Endothelial cell of umbilical vein (primary cell): ENCODE data around the gene ANKRD31. TPM values are rescaled to one million over a fixed set of nuclear protein-coding genes. Genes with fewer than 3 reads are reported as not detected.

ENCODE experiments used
- BruUV-seq: library from RNA; stranded (reverse); fragments of 400-500 nt; replicated peaks from 2 replicates; lab custom pipeline; 2021; lab: Mats Ljungman, UMichigan
- CTCF ChIA-PET: fragments of 300-600, 350-600 bp; sonication (Branson Sonifier 250); formaldehyde crosslinking; loops from one replicate; lab custom pipeline; 2021; ENCODE audit warnings: antibody characterized with exemption, inconsistent platforms; lab: Charles Lee
- POLR2A ChIA-PET: fragments of 300-600, 350-600 bp; sonication (Branson Sonifier 250); formaldehyde crosslinking; loops from one replicate; lab custom pipeline; 2021; ENCODE audit warnings: antibody characterized with exemption, inconsistent platforms; lab: Charles Lee
- DNase-seq: peaks from one replicate; pipeline ENCODE4 v3.0.0-alpha.2; 2011; ENCODE audit warnings: low read depth, low spot score
- FAIRE-seq: peaks from 2 replicates; lab custom pipeline; 2011; peaks lifted over from hg19 to GRCh38; lab: Jason Lieb, UNC
- H2AFZ ChIP-seq: 2 replicates; pipeline ENCODE4 v1.6.0; 2012; ENCODE audit warnings: low read depth, low read length, control low read depth, inconsistent platforms
- H3K27ac ChIP-seq: 2 replicates; pipeline ENCODE4 v1.5.1; 2011; ENCODE audit warnings: low read depth, mild to moderate bottlenecking, control low read depth, low read length, moderate library complexity; ENCODE audit not compliant: insufficient read depth
- H3K27me3 ChIP-seq, 2 experiments: 2 replicates each; pipeline versions ENCODE4 v1.6.0 to v1.6.1; 2011; ENCODE audit warnings: low read length in 2 of 2, mixed read lengths in 1 of 2; ENCODE audit not compliant: control insufficient read depth in 2 of 2, insufficient read depth in 2 of 2
- H3K36me3 ChIP-seq, 2 experiments: 2 replicates in 1 of 2; 3 replicates in 1 of 2; pipeline ENCODE4 v1.5.1; 2011; ENCODE audit warnings: low read length in 2 of 2, mild to moderate bottlenecking in 1 of 2, moderate library complexity in 1 of 2; ENCODE audit not compliant: control insufficient read depth in 2 of 2, insufficient read depth in 2 of 2; ENCODE audit errors: extremely low read depth in 1 of 2
- H3K4me1 ChIP-seq: 3 replicates; pipeline ENCODE4 v1.5.1; 2011; ENCODE audit warnings: mild to moderate bottlenecking, low read length; ENCODE audit not compliant: control insufficient read depth, insufficient read depth; ENCODE audit errors: extremely low read depth
- H3K4me2 ChIP-seq: 2 replicates; pipeline ENCODE4 v1.6.1; 2011; ENCODE audit warnings: low read length, control low read depth, mixed read lengths; ENCODE audit not compliant: insufficient read depth
- H3K4me3 ChIP-seq, 3 experiments: fragments of 200-600 bp in 1 of 3; sonication (generic), shearing (Covaris generic) in 1 of 3; replicated peaks in 1 of 3; 2 replicates each; pipeline ENCODE4 v1.5.1; 2011 to 2016; ENCODE audit warnings: control low read depth in 3 of 3, low read length in 3 of 3, mild to moderate bottlenecking in 2 of 3, inconsistent platforms in 1 of 3, low read depth in 1 of 3, moderate library complexity in 1 of 3; ENCODE audit not compliant: insufficient read depth in 1 of 3
- H3K79me2 ChIP-seq: 2 replicates; pipeline ENCODE4 v1.6.0; 2012; ENCODE audit warnings: low read length, inconsistent platforms; ENCODE audit not compliant: control insufficient read depth, insufficient read depth
- H3K9ac ChIP-seq: replicated peaks from 2 replicates; pipeline ENCODE3; 2011; ENCODE audit warnings: low read length, control low read depth; ENCODE audit not compliant: insufficient read depth; ENCODE audit errors: extremely low read depth
- H3K9me1 ChIP-seq: replicated peaks from 3 replicates; pipeline ENCODE4 v1.6.0; 2011; ENCODE audit warnings: mild to moderate bottlenecking, low read length; ENCODE audit not compliant: control insufficient read depth, insufficient read depth; ENCODE audit errors: extremely low read depth
- H3K9me3 ChIP-seq: replicated peaks from 2 replicates; pipeline ENCODE4 v1.5.1; 2012; ENCODE audit warnings: low read length, inconsistent platforms; ENCODE audit not compliant: control insufficient read depth, insufficient read depth
- H4K20me1 ChIP-seq: replicated peaks from 2 replicates; pipeline ENCODE3; 2011; ENCODE audit warnings: mild to moderate bottlenecking, low read length; ENCODE audit not compliant: control insufficient read depth, insufficient read depth; ENCODE audit errors: extremely low read depth
- CTCF ChIP-seq, 2 donors: IDR thresholded peaks; 1 replicate in 1 of 2; 2 replicates in 1 of 2; pipeline ENCODE4 v1.5.1; 2011; ENCODE audit warnings: low read length in 2 of 2, mild to moderate bottlenecking in 2 of 2, moderate library complexity in 2 of 2, control low read depth in 1 of 2, inconsistent platforms in 1 of 2, low read depth in 1 of 2; ENCODE audit not compliant: insufficient read depth in 1 of 2; ENCODE audit errors: extremely low read depth in 1 of 2
- EZH2 ChIP-seq: IDR thresholded peaks from 2 replicates; pipeline ENCODE4 v1.6.1; 2012; ENCODE audit warnings: borderline replicate concordance, low read depth, mild to moderate bottlenecking, moderate library complexity, low read length, inconsistent platforms; ENCODE audit not compliant: severe bottlenecking
- FOS ChIP-seq: IDR thresholded peaks from 2 replicates; pipeline ENCODE4 v1.6.1; 2011; ENCODE audit warnings: mild to moderate bottlenecking, low read length, moderate library complexity, borderline replicate concordance; ENCODE audit not compliant: insufficient read depth
- GATA2 ChIP-seq: IDR thresholded peaks from 2 replicates; pipeline ENCODE4 v1.7.0; 2011; ENCODE audit warnings: low read depth, mild to moderate bottlenecking, moderate library complexity, mixed read lengths, low read length; ENCODE audit not compliant: insufficient read length, insufficient read depth
- JUN ChIP-seq: IDR thresholded peaks from 2 replicates; pipeline ENCODE4 v1.6.1; 2011; ENCODE audit warnings: borderline replicate concordance, low read depth; ENCODE audit not compliant: insufficient read length, insufficient read depth
- MAX ChIP-seq: IDR thresholded peaks from 2 replicates; pipeline ENCODE4 v1.6.1; 2011; ENCODE audit not compliant: insufficient read depth, insufficient read length
- MYC ChIP-seq: IDR thresholded peaks from one replicate; pipeline ENCODE4 v1.6.1; 2011; ENCODE audit warnings: mild to moderate bottlenecking, low read depth, low read length
- POLR2A ChIP-seq: IDR thresholded peaks from 2 replicates; pipeline ENCODE4 v1.6.1; 2012; ENCODE audit warnings: low read depth, mild to moderate bottlenecking, control low read depth, low read length
- POLR2AphosphoS5 ChIP-seq: IDR thresholded peaks from 2 replicates; pipeline ENCODE4 v1.6.1; 2012; ENCODE audit warnings: low read depth, mild to moderate bottlenecking, control low read depth, low read length, moderate library complexity; ENCODE audit not compliant: insufficient read depth
- dilution Hi-C: fragments of 300-500 bp; cut with MboI; formaldehyde crosslinking; loops from one replicate; pipeline ENCODE4 v1.15.0; 2019; ENCODE audit warnings: low sequenced_read_pairs; ENCODE audit not compliant: extremely low pct_ligation_motif_present
- intact Hi-C: fragments of 100-400 bp; cut with micrococcal nuclease; formaldehyde crosslinking; loops from one replicate; pipeline ENCODE4 v1.10.0; 2022
- polyA plus RNA-seq, 4 experiments: library from polyadenylated mRNA; depleted of rRNA in 3 of 4; stranded (reverse) in 3 of 4; unstranded in 1 of 4; fragments of >200 nt; gene quantifications; 2 replicates each; pipeline versions ENCODE4 v1.2.1 to v1.2.3, GENCODE V29; 2011 to 2012; ENCODE audit warnings: missing spikeins in 1 of 4
- total RNA-seq: library from RNA; stranded (reverse); gene quantifications from 2 replicates; pipeline ENCODE4 v1.2.3, GENCODE V29; 2021

Gene ANKRD31
- total and polyA plus RNA-seq, 2 donors (not counting 3 experiments of a cell fraction or from before 2014, with no cell fraction given): not detected

DNA sequence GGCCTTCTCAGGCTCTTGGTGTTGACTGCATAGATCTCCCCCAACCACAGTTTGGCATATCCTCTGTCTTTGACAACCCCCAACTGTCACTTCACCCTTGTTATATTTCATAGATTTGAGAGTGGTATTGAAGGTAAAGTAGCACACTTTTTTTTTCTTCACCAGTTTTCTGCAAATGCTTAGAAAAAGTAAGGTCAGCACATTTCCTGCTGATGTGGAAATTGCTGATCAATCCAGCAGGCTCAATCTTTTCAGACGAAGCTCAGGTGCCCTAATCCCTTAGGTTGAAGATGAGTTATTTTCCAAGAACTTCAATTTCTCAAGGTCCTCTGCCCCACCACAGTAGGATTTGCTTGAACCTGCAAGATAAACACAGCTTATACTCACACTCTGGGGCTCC is 38.5 kb upstream of the ANKRD31 start:
- no peaks in the 10 kb centered on the region for H3K9me3 ChIP-seq
- H3K27me3 ChIP-seq: peaks cover 0 to 2% of the 10 kb centered on the region in 2 experiments
- no peak for DNase-seq
- no peaks in the 10 kb centered on the region for H3K36me3 ChIP-seq
- H3K4me2 ChIP-seq: no peak overlapping the region
- H3K79me2 ChIP-seq: no peaks in the 10 kb centered on the region
- H4K20me1 ChIP-seq: no peaks in the 10 kb centered on the region
- TF ChIP-seq GATA2 (no peak), POLR2A (no peak), CTCF (IDR thresholded peaks at IDR 0.05; ENCODE audit: extremely low read depth in 1 of 2, insufficient read depth in 1 of 2, low read depth in 1 of 2, low read length in 2 of 2) (no peak), JUN (no peak), EZH2 (no peak), FOS (no peak)
- no TSS peak for BruUV-seq
- intact Hi-C loops: no loop called here
- POLR2A ChIA-PET: no interaction called here
- no peaks in the 10 kb centered on the region for H3K4me1 ChIP-seq
- H3K4me3 ChIP-seq: no peak overlapping the region
- no peaks in the 10 kb centered on the region for H3K9me1 ChIP-seq
- dilution Hi-C loops: no loop called here
- no peak for FAIRE-seq
- CTCF ChIA-PET: interaction anchor here (0.6 to 1.0 kb wide), 2 partner anchors 11 to 600 kb away, joined by 3 to 4 read pairs; no protein-coding TSS in a partner anchor
- H3K9ac ChIP-seq: no peak overlapping the region
- H3K27ac ChIP-seq: no peak overlapping the region
- H2AFZ ChIP-seq: no peak overlapping the region

GRCh38 chr5:75274486-75274885 is 37.8 kb upstream of the ANKRD31 start:
- FAIRE-seq (no peak), DNase-seq (no peak)
- Histone ChIP-seq H3K4me2 (no peak overlapping the region), H3K9me3 (no peaks in the 10 kb centered on the region), H4K20me1 (no peaks in the 10 kb centered on the region), H3K79me2 (no peaks in the 10 kb centered on the region), H3K4me1 (no peaks in the 10 kb centered on the region), H3K4me3 (no peak overlapping the region), H3K27ac (no peak overlapping the region), H3K9ac (no peak overlapping the region), H3K36me3 (no peaks in the 10 kb centered on the region), H3K27me3 (peaks cover 0 to 2% of the 10 kb centered on the region in 2 experiments), H2AFZ (no peak overlapping the region), H3K9me1 (no peaks in the 10 kb centered on the region)
- ChIA-PET POLR2A (no interaction called here), CTCF (no interaction called here)
- BruUV-seq: no TSS peak
- intact Hi-C loops (no loop called here), dilution Hi-C loops (no loop called here)
- TF ChIP-seq MAX (no peak), POLR2AphosphoS5 (no peak), EZH2 (no peak), JUN (no peak), CTCF (IDR thresholded peaks at IDR 0.05; ENCODE audit: extremely low read depth in 1 of 2, insufficient read depth in 1 of 2, low read depth in 1 of 2, low read length in 2 of 2) (no peak), FOS (no peak), POLR2A (no peak), MYC (no peak), GATA2 (no peak)
